Neural cell (in vitro differentiated cells): ENCODE data around the gene RCOR3. TPM values are rescaled to one million over a fixed set of nuclear protein-coding genes. Genes with fewer than 3 reads are reported as not detected.
"Not testable (repeated sequence)": the region's sequence is repeated elsewhere in the genome, so short reads cannot be mapped to it uniquely, and the experiment has no call there.

Experiments used
- H2AFZ ChIP-seq: fragments of 200-600, 300-800 bp; sonication (generic), shearing (Covaris generic); 2 replicates; pipeline ENCODE4 v1.6.0; 2014; ENCODE audit warnings: low read depth, mild to moderate bottlenecking, antibody characterized with exemption, low read length, moderate library complexity
- H3F3A ChIP-seq: fragments of 200-600 bp; shearing (Covaris generic); 2 replicates; pipeline ENCODE4 v1.6.1; 2016; ENCODE audit warnings: mild to moderate bottlenecking, moderate library complexity, mixed read lengths, antibody characterized with exemption, low read length; ENCODE audit not compliant: insufficient read depth, poor library complexity, severe bottlenecking
- H3K27ac ChIP-seq: fragments of 200-600, 300-800 bp; sonication (generic), shearing (Covaris generic); 2 replicates; pipeline ENCODE4 v1.5.1; 2014; ENCODE audit warnings: mild to moderate bottlenecking, low read length, moderate library complexity
- H3K27me3 ChIP-seq: fragments of 300-800, 200-600 bp; sonication (generic), shearing (Covaris generic); 2 replicates; pipeline ENCODE4 v1.6.0; 2014; ENCODE audit warnings: mild to moderate bottlenecking, low read depth, low read length, moderate library complexity; ENCODE audit not compliant: insufficient read depth
- H3K36me3 ChIP-seq: fragments of 300-800, 200-600 bp; sonication (generic), shearing (Covaris generic); 2 replicates; pipeline ENCODE4 v1.5.1; 2014; ENCODE audit warnings: mild to moderate bottlenecking, antibody characterized with exemption, low read length, moderate library complexity; ENCODE audit not compliant: insufficient read depth
- H3K4me2 ChIP-seq: fragments of 300-800, 200-600 bp; sonication (generic), shearing (Covaris generic); 2 replicates; pipeline ENCODE4 v1.6.0; 2014; ENCODE audit warnings: mild to moderate bottlenecking, low read length
- H3K4me3 ChIP-seq: fragments of 300-800, 200-600 bp; sonication (generic), shearing (Covaris generic); 2 replicates; pipeline ENCODE4 v1.5.1; 2014; ENCODE audit warnings: mild to moderate bottlenecking, low read length, moderate library complexity
- H3K79me2 ChIP-seq: fragments of 200-600 bp; shearing (Covaris generic); replicated peaks from 2 replicates; pipeline ENCODE4 v1.6.0; 2014; ENCODE audit warnings: mild to moderate bottlenecking, low read length, moderate library complexity; ENCODE audit not compliant: insufficient read depth
- H3K9ac ChIP-seq: fragments of 300-800, 200-600 bp; sonication (generic), shearing (Covaris generic); 2 replicates; pipeline ENCODE4 v1.6.1; 2016; ENCODE audit warnings: mild to moderate bottlenecking, low read length, mixed read lengths
- H3K9me2 ChIP-seq: fragments of 200-600 bp; shearing (Covaris generic); 2 replicates; pipeline ENCODE4 v1.6.1; 2016; ENCODE audit warnings: mild to moderate bottlenecking, low read length, mixed read lengths; ENCODE audit not compliant: insufficient read depth
- H3K9me3 ChIP-seq: fragments of 200-600, 300-800 bp; sonication (generic), shearing (Covaris generic); 2 replicates; pipeline ENCODE4 v1.6.1; 2016; ENCODE audit warnings: mild to moderate bottlenecking, mixed run types, low read length, moderate library complexity, mixed read lengths
- H4K20me1 ChIP-seq: fragments of 200-600 bp; shearing (Covaris generic); 2 replicates; pipeline ENCODE4 v1.6.1; 2016; ENCODE audit warnings: mild to moderate bottlenecking, mixed run types; ENCODE audit not compliant: insufficient read depth
- CTCF ChIP-seq: fragments of 450-650 bp; IDR thresholded peaks from 2 replicates; pipeline ENCODE4 v1.5.1; 2014; ENCODE audit warnings: antibody characterized with exemption, mild to moderate bottlenecking, moderate library complexity; ENCODE audit not compliant: poor library complexity, severe bottlenecking
- EP300 ChIP-seq: fragments of 450-650 bp; conservative IDR thresholded peaks from 2 replicates; pipeline ENCODE4 v1.6.1; 2014; ENCODE audit warnings: antibody characterized with exemption, mild to moderate bottlenecking, moderate library complexity; ENCODE audit not compliant: poor library complexity, severe bottlenecking
- EZH2 ChIP-seq: fragments of 200-600, 300-800 bp; shearing (Covaris generic), sonication (generic); IDR thresholded peaks from 2 replicates; pipeline ENCODE4 v1.6.1; 2014; ENCODE audit warnings: antibody characterized with exemption, low read length, borderline replicate concordance, mild to moderate bottlenecking; ENCODE audit not compliant: insufficient read depth, poor library complexity, severe bottlenecking
- MXI1 ChIP-seq: fragments of 450-650 bp; conservative IDR thresholded peaks from 2 replicates; pipeline ENCODE4 v1.6.1; 2014; ENCODE audit warnings: antibody characterized with exemption, mild to moderate bottlenecking; ENCODE audit not compliant: poor library complexity, severe bottlenecking
- POLR2AphosphoS5 ChIP-seq: IDR thresholded peaks from 2 replicates; pipeline ENCODE4 v1.6.1; 2012
- REST ChIP-seq: IDR thresholded peaks from 2 replicates; pipeline ENCODE4 v1.6.1; 2012; ENCODE audit warnings: borderline replicate concordance
- SMC3 ChIP-seq: fragments of 450-650 bp; conservative IDR thresholded peaks from 2 replicates; pipeline ENCODE4 v1.6.1; 2014; ENCODE audit warnings: antibody characterized with exemption, mild to moderate bottlenecking, moderate library complexity; ENCODE audit not compliant: poor library complexity
- TAF1 ChIP-seq: IDR thresholded peaks from 2 replicates; pipeline ENCODE4 v1.6.1; 2012; ENCODE audit warnings: low read depth
- polyA plus RNA-seq: library from polyadenylated mRNA; depleted of rRNA; stranded (reverse); fragments of >200 nt; gene quantifications from 2 replicates; pipeline ENCODE4 v1.2.3, GENCODE V29; 2014

RCOR3 gene
- polyA plus RNA-seq, 1 donor from 2014 or later = 61.6 TPM

- H3K4me3 ChIP-seq, H3K27me3 ChIP-seq, H3K27ac ChIP-seq, H3K9ac ChIP-seq, H3K9me2 ChIP-seq, H3K36me3 ChIP-seq, H3K9me3 ChIP-seq, H3K4me2 ChIP-seq, H3F3A ChIP-seq, H2AFZ ChIP-seq, H3K79me2 ChIP-seq, H4K20me1 ChIP-seq: not testable (repeated sequence)
Measured at GRCh38 chr1:211228573-211229364, 30.4 kb upstream of the RCOR3 start.

GRCh38 chr1:211229365-211229759, 29.8 kb upstream of the RCOR3 start:
- H3K9ac ChIP-seq = no peak overlapping the region
- H3K4me3 ChIP-seq = no peak overlapping the region
- TF ChIP-seq REST = no peak
- TF ChIP-seq POLR2AphosphoS5 = no peak
- TF ChIP-seq CTCF = no peak
- no peak for TF ChIP-seq EZH2
- TF ChIP-seq TAF1 = no peak
- H2AFZ ChIP-seq = no peak overlapping the region
- H3F3A ChIP-seq = no peaks in the 10 kb centered on the region
- no peaks in the 10 kb centered on the region for H3K9me2 ChIP-seq
- H3K9me3 ChIP-seq = no peaks in the 10 kb centered on the region
- H4K20me1 ChIP-seq = no peaks in the 10 kb centered on the region
- H3K27ac ChIP-seq = no peak overlapping the region
- no peak overlapping the region for H3K4me2 ChIP-seq
- no peaks in the 10 kb centered on the region for H3K79me2 ChIP-seq
- H3K27me3 ChIP-seq = no peaks in the 10 kb centered on the region
- no peaks in the 10 kb centered on the region for H3K36me3 ChIP-seq

GRCh38 chr1:211231873-211232272, 27.3 kb upstream of the RCOR3 start:
- Histone ChIP-seq H3K79me2 (no peaks in the 10 kb centered on the region), H3K9me3 (no peaks in the 10 kb centered on the region), H3K9me2 (no peaks in the 10 kb centered on the region), H3K4me3 (no peak overlapping the region), H2AFZ (no peak overlapping the region), H3K27ac (no peak overlapping the region), H3K27me3 (no peaks in the 10 kb centered on the region), H3F3A (no peaks in the 10 kb centered on the region), H3K36me3 (no peaks in the 10 kb centered on the region), H3K9ac (no peak overlapping the region), H4K20me1 (no peaks in the 10 kb centered on the region), H3K4me2 (no peak overlapping the region)
- TF ChIP-seq EP300 (no peak), MXI1 (no peak), CTCF (no peak), SMC3 (no peak)
